Stimulated activated naive CD8-positive, alpha-beta T cell treated with anti-CD3 and anti-CD28 coated beads, Interleukin-15, Interleukin-2, amounts not matched to agents 100 U/mL and 50 U/mL, for 24 hours (primary cell): ENCODE results near the gene AGBL4.
A peak's percentile ranks its signal among the peaks of the same experiment; 100 is the strongest.

Experiments
- ATAC-seq: fragments of 150-1000 bp; cut with Tn5 transposase; one replicate; pipeline ENCODE4 v1.10.0; 2021
- DNase-seq: peaks from one replicate; pipeline ENCODE4 v3.0.0; 2021

Gene AGBL4

DNA sequence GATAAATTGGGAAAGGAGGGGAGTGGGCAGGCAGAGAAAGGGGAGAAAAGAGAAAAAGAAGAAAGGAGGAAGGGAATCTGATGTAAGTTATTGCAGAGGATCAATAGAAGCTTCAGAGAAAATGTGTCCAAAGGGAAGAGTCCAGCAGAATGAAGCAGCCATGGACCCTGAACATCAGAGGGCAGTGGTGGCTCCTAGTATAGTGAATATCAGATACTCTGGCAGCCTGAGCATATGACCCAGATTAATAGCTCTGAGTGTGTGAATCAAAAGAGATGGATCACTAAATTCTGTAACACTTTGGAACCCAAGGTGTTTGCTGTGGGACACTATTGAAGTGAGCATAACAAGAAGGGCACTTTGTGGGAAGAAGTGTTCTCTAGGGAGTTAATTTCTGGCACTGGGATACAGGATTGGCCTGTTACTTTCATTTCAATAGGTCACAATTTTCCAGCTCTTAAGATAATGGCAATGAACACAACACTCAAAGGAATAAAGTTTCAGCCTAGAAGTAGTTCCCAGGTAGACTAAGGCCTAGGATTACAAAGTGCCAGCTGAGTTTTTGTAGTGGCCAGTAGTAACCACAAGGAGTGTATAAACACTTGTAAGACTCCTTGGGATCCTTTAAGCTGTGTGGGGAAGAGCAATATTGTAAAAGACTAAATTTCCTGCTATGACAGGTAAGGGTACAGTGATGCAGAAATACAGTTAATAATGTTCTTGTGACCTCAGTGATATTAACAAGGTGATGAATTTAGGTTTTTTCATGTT, 1082.6 kb downstream of the AGBL4 start:
- no peak for DNase-seq
- ATAC-seq: no peak

DNA sequence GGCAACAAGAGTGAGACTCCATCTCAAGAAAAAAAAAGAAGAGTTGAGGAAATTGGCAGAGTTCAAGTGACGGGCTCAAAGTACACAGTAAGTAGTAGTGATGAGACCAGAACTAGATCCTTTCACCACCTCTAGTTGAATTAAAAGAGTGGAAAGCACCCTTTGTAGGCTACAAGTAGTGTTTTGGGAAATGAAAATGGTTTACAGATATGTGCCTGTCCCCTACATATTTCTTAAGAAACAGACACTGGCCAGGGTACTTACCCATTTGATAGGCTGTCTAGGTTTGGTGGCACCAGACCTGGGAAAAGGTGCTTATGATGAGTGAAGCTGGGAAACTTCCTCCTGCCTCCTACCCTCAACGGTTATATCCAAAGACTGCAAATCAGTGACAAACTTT, 1083.4 kb downstream of the AGBL4 start:
- DNase-seq: no peak
- ATAC-seq: no peak

DNA sequence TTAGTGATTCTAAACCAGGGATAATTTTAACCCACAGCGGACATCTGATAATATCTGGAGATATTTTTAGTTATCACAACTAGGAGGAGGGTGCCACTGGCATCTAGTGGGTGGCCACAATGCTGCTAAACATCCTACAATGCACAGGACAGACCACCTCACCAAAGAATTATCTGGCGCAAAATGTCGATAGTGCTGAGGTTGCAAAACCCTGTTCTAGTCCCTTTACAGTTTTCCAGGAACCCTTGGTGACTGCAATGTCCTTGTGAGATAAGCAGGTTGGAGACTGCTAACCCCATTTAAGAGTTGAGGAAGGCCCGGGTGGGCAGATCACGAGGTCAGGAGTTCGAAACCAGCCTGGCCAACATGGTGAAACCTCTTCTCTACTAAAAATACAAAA, 1083.9 kb downstream of the AGBL4 start:
- ATAC-seq: no peak

DNA sequence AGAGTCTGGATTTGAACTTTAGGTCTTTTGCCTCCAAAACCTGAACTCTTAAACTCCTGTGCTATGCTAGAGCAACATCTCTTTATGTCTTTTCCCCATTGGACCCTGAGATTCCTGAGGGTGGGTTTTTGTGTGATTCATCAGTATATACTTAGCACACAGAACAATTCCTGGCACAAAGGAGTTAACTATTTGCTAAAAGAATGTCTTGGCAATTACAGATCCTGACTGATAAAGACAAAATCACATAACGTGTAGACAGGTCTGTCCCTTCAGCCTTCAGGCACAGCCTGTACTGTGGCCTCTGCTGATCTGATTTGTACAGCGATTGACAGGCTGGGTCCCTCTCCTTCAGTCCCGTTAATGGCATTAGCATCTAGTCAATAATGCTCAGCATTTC, 1084.7 kb downstream of the AGBL4 start:
- no peak for ATAC-seq
- DNase-seq: no peak

More for the DNA sequence above, 1083.9 kb downstream of the AGBL4 start:
- no peak for DNase-seq

DNA sequence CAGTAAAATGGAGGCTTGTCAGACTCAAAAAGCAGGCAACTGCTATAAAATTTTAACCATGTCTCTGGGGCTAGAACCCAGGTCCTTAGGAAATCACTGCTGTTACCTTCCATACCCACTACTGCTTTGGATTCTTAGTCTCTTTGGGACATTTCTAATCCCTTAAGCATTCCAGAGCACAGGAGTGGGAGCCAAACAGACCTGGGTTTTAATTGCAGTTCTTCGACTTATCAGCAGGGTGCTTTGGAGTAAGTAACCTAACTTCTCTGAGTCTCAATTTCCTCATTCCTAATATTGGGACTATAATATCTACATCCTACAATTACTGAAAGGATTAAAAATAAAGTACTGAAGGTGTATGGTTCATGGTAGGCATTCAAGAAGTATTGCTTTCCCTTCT, 1086.0 kb downstream of the AGBL4 start:
- ATAC-seq: no peak
- DNase-seq: no peak

DNA sequence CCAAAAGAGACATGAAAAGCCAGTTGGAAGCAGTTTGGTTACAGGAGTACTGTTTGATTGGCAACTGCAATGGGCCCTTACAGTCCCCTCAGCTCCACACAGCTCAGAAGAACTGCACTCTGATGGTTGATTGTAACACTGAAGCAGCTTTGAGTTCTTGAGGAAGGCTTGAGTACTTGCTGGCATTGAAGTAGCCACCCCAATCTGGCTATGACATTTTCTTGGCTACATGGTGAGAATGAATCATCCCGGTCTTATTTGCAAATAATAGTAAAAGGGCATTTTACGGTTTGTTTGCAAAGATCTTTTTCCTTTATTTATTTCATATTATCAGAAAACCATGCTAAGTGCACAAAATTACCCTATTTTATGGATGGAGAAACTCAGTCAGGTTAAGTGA, 1087.3 kb downstream of the AGBL4 start:
- ATAC-seq (no peak), DNase-seq (no peak)

DNA sequence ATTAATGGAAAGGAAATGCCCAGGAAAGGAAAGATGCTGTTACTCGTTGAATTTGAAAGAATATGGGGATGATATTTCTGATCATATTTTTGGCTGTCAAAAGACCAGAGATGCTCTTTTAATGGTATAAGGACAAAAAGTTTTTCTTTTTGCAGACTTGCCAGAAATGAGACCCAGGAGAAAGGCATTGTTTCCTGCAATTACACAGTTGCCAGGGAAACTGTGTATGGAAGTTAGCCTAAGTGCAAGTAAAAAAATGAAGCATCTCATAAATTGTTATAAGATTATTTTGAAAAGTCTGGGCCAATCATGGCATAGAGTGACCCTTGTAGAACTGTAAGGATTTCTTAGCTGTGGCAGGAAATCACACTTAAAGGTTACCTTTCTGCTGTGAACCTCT, 1091.4 kb downstream of the AGBL4 start:
- no peak for ATAC-seq
- DNase-seq: no peak

DNA sequence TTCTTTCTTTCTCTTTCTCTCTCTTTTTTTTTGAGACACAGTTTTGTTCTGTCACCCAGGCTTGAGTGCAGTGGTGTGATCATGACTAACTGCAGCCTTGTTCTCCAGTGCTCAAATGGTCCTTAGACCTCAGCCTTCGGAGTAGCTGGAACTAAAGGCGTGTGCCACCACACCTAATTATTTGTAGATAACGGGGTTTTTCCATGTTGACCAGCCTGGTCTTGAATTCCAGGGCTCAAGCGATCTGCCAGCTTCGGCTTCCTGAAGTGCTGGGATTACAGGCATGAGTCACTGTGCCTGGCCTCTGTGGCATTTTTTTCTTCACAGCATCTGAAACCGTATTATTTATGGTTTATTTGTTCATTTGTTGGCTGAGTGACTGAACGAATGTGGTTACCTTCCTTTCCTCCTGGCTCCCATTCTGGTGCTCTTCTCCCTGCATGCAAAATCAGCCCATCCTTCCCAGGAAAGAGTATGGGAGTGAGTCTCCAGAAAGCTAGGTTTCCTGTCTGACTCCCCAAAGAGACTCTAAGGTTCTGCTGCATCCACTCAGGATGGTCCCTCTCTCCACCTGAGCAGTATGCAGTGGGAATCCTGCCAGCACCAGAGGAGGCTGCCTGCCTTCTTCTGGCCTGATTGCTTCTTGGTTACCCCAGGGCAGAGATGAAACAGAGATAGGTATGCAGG, 1092.1 kb downstream of the AGBL4 start:
- DNase-seq: no peak
- ATAC-seq: no peak

DNA sequence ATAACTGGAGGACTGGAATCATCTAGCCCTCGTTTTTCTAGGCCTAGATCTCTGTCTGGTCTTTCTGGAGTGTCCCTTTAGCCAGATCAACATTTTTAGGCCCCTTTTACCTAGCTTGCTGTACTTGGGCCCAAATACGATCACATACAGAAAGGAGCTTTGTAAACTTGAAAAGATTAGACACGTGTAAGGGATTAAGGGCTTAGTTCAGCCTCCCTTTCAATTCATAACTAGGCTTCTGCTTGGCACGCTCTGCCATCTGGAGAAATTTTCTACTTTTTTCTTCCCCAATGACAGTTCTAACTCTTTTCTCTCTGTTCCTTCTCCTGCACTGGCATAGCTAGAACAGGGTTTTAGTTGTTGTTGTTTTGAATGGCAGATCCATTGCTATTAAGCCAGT, 1093.7 kb downstream of the AGBL4 start:
- DNase-seq (no peak), ATAC-seq (no peak)

DNA sequence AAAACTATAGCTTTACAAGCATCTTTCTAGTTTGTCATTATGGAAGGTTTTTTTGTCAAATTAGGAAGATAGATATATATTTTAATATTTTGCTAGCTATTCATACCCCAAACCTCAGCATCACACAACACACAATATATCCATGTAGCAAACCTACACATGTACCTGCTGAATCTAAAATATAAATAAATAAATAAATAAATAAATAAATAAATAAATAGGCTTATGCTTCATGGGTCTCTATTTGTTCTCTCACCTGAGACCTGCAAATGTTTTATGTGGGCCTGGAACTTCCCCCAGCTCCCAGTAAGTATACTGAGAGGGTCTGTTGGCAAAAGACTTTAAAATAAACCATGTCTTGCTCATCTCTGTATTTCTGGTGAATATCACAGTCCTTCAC, 1099.7 kb downstream of the AGBL4 start:
- no peak for ATAC-seq
- DNase-seq: no peak

DNA sequence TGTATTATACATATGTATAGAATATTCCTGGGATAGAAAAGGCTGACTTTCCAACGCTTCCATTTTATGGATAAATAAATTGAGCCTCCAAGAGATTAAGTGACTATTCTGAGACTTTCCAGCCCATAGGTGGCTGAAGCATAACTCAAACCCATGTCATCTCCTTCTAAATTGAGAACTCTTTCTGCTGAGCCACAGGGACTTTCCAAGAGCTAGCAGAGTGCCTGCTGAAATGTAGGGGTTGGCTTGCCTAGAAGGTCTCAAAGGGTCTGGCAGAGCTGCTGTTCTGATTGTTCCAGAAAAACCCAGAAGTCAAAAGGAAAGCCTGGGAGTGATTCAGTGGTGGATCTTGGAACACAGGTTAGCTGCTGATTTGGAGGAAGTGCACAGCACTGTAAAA, 1100.6 kb downstream of the AGBL4 start:
- no peak for DNase-seq
- ATAC-seq: no peak

DNA sequence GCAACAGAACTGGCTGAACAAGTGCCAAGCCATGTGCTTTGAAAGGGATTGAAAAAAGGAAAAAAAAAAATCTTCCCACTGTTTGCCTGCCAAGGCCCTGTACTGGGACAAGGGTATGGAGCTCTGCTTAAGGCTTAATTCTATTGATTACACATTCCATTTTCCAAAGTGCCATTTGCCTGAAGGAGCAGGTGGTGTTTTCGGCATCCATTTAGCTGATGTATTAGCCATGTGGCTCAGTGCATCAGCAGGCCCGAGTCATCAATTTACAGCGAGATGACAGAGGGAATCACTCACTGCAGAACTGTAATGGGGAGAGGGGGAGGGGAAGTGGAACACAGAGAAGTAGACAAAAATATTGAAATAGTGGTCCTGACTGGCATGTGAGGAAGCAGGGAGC, 1102.9 kb downstream of the AGBL4 start:
- DNase-seq (no peak), ATAC-seq (no peak)

DNA sequence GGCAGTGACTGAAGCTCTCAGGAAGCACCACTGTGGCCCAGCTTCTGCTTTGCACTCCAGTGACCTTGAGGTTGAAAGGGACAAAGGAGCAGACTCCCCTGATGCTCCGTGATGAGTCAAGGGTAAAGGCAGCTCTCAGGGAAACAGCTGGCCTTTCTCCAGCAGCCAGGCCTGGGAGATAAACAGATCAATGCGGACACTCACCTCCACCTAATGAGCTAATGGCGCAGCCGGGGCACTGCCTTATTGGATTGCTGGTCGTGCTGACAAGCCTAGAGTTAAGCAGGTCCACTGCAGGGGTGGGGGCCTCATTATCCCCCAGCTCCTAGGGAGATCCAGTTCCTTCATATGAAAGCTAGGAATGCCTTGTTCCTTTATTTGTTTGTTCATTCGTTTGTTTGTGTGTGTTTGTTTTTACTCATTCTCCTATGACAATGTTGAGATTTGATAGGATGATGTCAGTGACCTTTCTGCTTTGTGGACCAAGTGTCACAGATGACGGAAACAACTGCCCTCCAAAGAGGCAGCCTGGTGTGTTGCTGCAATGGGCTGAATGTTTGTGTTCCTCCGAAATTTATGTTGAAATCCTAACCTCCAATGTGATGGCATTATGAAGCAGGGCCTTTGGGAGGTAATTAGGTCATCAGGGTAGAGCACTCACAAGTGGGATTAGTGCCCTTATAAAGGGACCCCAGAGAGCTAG, 1105.7 kb downstream of the AGBL4 start:
- DNase-seq (no peak), ATAC-seq (no peak)

DNA sequence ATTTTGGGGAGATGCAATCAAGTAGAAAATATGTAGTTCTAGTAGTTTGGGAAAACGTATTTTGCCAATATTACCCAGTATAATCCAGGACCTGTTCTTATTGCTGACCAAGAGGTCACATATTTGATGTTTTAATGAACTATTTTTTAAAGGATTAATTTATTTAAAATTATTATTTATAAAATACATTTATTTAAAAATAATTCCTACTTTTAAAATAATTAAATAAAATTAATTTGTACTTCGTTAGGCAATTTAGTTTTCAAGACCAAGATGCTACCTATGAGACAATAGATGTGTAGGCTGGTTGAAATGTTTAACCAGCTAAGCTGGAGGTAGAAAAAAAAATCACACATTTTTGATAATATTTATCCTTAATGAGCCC, 1106.7 kb downstream of the AGBL4 start:
- DNase-seq: no peak
- ATAC-seq: no peak

DNA sequence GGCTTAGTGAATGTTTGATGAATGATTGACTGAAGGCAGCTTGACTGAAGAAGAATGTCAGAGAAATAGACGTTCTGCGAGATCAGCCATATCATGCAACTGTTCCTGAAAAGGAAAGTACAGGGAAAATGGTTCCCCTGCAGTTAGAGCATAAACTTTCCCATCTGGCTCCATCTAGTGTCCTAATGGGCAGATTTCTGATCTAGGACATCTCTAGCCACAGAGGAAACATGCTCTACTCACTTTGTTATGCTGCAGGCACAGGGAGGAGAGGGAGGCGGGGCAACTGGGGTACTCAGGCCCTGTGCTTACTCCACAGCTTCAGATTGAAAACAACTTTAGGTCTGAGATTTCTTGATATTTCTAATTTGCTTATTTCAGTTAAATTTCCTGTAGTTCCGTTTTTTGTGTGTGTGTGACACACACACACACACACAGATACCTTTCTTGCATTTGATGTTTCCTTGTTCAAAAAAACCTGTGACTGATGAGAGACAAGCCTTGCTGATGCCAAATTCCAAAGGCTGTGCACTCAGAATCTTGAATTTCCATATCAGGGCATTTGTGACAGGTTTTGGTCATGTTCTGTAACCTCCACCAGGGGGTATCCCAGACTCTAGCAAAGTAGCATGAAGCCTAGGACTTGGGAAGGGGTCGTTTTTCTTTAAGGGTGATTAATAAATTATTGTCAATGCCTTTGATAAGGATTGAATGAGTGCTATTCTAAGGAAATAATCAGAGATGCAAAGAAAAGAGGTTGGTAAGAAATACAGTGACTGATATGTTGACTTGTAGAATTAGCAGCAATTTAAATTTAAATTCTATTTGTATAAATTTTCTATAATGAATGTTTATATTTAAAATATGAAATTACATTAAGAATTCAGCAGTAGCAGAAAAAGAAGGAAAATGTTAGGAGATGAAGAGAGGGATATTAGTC, 1107.4 kb downstream of the AGBL4 start:
- ATAC-seq (no peak), DNase-seq (no peak)

DNA sequence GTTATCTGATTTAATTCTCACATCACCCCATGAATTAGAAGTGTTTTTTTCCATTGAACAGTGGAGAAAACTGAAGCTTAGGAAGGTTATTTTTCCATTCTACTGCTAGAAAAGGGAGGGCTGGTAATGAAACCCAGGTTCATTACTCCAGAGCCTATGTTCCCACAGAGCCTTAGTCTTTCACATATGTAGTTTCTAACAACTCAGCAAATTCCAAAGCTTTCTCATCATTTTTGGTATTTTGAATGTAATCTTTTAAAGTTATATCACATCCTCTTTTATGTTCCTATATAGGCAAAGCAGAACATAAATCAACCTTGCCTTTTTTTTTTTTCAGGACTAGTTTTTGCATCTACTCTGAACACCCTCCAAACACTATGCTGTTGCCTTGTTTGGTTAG, 1115.1 kb downstream of the AGBL4 start:
- ATAC-seq (no peak), DNase-seq (no peak)

DNA sequence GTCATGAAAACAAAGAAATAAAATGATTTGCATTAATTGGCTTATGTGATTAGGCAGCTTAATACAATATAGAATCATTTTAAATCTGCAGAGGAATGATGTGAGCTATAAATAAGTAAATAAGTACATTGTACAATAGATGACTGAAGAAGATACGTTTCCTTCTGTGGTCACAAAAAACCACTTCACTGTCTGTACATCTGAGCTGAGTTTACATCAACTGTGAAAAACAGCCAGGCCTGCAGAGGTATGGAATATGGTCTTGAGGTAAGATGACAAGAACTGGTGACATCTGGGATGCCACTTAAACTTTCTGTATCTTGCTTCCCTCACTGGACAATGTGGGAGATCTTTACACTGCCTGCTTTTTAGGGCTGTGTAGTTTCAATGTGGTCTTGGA, 1117.0 kb downstream of the AGBL4 start:
- ATAC-seq: no peak
- DNase-seq: no peak

DNA sequence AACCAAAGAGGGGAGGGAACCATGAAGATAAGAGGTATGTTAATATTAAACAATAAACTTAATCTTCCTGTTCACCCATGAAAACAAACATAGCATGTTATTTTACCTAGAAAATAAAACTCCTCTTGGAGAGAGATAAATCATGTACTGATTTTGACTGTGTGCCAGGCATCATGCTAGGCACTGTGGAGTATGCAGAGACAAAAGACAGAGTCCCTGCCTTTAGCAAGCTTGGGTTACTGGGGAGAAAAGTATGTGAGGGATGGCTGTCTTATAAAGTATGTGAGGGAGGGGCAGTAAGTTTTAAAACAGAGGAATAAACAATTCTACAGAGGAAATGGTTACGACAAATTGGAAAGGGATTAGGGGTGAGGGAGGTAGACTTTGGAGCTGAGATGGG, 1117.6 kb downstream of the AGBL4 start:
- no peak for DNase-seq
- no peak for ATAC-seq

DNA sequence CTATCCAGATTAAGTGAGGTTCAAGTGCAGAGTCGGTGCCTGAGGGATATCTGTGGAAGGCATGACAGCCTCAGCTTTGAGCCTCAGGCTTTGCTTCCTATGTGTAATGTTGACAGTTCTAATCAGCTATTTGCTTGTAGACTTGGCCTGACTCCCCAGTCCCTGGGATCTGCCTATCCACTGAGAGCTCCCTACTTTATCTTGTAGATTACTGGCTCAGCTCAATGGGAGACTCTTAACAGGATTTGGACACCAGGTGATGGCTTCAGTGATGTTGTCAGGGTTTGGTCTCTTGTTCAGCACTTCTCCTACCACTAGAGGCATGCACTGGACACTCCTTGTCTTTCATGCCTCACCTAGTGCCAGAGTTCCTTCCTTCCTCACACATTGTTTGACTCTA, 1120.5 kb downstream of the AGBL4 start:
- no peak for ATAC-seq

DNA sequence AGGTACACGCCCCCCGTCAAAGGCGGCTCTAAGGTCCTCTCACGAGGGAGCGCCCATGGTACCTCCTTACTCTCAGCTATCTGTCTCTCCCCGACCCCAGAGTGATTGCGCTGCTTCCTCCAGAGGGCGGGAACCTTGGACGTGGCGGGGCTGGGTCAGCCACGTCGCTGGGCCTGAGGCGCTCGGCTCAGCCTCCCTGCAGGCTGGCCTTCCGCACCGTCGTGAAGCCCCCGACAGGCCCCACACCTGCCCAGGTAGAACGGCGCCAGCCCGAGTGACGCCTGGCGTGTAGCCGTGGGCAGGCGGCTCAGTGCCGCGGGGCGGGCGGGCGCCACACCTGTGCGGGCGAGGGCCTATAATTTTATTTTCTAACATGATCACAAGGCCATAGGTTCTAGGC, 1124.9 kb downstream of the AGBL4 start:
- peak; percentile 14 for ATAC-seq
- DNase-seq: no peak

More for the DNA sequence above, 1120.5 kb downstream of the AGBL4 start:
- no peak for DNase-seq

DNA sequence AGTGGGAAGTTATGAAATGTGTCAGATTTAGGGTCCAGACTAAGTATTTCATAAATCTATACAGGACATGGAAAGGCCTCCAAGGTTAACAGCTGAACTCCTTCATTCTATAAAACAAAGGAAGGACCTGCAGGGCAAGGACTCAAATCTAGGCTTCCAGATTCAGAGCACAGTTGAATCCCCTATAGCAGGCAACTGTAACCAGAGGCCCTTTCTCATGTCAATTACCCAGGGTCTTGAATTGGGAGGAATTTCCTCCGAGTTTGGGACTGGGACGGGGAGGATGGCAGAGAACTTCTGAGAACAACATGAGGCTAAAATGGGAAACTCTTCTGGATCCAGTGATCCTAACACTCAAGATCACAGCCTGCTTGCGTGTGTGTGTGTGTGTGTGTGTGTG, 1134.1 kb downstream of the AGBL4 start:
- no peak for DNase-seq

DNA sequence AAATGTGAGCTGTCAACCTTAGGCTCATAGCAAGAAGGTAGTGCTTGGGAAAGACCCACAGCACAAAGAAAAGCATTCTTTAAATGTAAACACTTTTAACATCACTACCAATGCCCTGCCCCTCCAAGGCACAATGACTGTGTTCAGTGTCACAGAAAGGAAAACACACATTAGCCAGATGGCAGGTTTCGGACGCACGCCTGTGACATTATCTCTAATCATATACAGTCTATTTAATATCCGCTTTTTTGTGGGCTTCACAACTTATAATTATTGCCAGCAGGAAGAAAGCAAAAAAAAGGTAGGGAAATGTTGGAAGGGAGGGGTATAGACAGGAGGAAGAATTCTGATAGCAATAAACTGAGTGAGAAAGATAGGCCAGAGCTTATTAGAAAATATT, 1134.7 kb downstream of the AGBL4 start:
- DNase-seq (no peak), ATAC-seq (no peak)

More for the DNA sequence above, 1134.1 kb downstream of the AGBL4 start:
- ATAC-seq: no peak
